AG09319 (cell line): ENCODE data around the gene SPOCK2.
A peak's percentile ranks its signal among the peaks of the same experiment; 100 is the strongest.

Experiments used
- DNase-seq: peaks from one replicate; pipeline ENCODE4 v3.0.0-alpha.2; 2010; ENCODE audit warnings: low read depth; ENCODE audit errors: extremely low read depth
- CTCF ChIP-seq: IDR thresholded peaks from 2 replicates; pipeline ENCODE4 v1.5.1; 2011; ENCODE audit warnings: low read depth, mild to moderate bottlenecking, inconsistent platforms, low read length, moderate library complexity

SPOCK2 gene

GRCh38 chr10:72098301-72098835, 10.0 kb upstream of the SPOCK2 start:
- TF ChIP-seq CTCF: no peak
- DNase-seq: no peak

GRCh38 chr10:72097448-72098300, 9.3 kb upstream of the SPOCK2 start:
- TF ChIP-seq CTCF: no peak
- DNase-seq: peak; percentile 79

- TF ChIP-seq CTCF: no peak; the same call in 1 of the 2 replicates
- DNase-seq: no peak
Measured at GRCh38 chr10:72096115-72097000, 8.0 kb upstream of the SPOCK2 start.

GRCh38 chr10:72095195-72095594, 6.8 kb upstream of the SPOCK2 start:
- no peak for DNase-seq
- TF ChIP-seq CTCF: no peak

GRCh38 chr10:72094574-72094973, 6.2 kb upstream of the SPOCK2 start:
- no peak for DNase-seq
- no peak for TF ChIP-seq CTCF

GRCh38 chr10:72093450-72093849, 5.1 kb upstream of the SPOCK2 start:
- no peak for TF ChIP-seq CTCF
- no peak for DNase-seq
